HG02588 (cell line): Measurements from ENCODE around the gene FGF9.

Experiments
- ATAC-seq: cut with Tn5 transposase; IDR thresholded peaks from one replicate; pipeline ENCODE4 v1.9.1; 2021; ENCODE audit warnings: mild to moderate bottlenecking, moderate library complexity; ENCODE audit not compliant: unreplicated experiment

Gene FGF9

GRCh38 chr13:21703846-21704245, 33.0 kb downstream of the FGF9 start:
- no peak for ATAC-seq

DNA sequence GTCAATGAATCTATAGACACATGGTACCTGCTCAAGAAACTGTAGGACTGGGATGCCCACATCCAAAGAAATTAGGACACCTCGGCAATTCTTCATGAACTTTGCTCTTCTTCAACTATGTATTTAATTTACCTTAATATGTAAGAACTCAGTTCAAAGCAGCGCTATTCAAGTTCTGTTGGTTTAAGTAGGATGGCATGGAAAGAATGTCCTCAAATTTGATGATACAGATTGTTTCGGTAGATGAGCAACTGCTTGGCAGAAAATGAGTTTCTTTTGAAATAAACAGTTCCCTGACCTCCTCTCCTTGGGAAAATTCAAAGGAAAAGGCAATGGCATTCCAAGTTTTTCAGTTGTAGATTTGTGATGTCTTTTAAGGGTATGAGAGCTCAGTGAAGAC, 36.7 kb downstream of the FGF9 start:
- ATAC-seq: no peak

GRCh38 chr13:21709697-21710096, 38.8 kb downstream of the FGF9 start:
- no peak for ATAC-seq

DNA sequence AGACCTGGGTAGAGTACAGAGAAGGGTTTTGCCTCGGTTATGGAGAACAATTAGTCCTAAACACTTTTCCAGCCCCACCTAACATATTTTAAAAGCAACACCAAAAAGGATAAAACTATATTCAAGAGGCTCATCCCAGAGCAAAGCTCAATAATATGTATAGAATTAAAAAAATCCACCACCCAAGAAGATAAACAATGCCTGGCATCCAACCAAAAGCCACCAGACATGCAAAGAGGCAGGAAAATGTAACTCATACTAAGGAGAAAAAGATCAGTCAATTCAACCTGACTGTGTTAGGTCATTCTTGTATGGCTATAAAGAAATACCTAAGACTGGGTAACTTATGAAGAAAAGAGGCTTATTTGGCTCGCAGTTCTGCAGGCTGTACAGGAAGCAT, 39.3 kb downstream of the FGF9 start:
- no peak for ATAC-seq

DNA sequence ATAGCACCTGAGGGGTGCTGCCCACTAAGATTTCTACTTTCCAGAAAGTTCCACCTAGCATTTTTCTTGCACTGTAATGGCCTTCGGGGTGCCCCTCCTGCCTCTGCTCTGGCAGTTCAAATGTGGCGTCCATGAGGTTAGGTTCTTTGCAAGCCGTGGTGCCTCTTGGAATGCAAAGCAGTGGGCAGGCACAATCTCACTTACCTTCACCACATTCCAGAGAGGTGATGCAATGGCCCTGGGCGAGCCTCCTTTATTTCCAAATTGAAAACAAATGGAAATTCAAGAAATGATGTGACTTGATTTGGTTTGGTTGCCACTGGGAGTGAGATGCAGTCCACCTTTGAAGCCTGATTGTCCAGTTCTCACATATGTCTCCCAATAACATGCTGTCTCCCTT, 46.9 kb downstream of the FGF9 start:
- ATAC-seq: no peak

- ATAC-seq: no peak
Measured at GRCh38 chr13:21719463-21719862, 48.6 kb downstream of the FGF9 start.

DNA sequence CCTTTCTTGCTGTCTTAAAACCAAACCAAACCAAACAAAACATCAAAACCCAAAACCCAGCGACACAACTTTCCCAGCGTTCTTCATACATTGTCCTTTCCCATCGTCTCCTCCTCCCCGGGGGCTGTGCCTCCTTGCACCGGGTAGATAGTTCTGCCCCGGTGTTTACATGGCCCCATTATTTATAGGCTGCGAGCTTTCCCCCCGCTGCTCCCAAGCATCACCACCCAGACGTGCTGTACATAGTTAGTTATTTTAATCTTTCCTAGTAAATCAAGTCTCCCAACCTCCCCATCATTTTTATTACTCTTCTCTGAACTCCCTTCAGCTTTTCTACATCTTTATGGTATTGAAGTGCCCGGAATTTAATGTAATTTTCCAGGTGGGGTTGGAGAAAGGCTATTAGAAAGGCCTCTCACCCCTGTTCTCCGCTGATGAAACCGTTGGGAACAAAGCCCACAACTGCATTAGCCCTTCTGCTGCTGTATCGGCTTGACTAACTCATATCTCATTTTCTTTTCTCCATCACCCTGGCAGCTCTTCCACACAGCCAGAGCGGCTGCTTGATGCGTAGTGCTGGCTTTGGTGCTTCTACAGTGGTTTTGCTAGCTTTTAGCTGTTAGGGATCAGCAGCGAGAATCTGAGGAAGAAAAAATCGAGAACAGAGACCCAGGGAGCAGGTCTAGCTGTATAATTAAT, 53.1 kb downstream of the FGF9 start:
- no peak for ATAC-seq

DNA sequence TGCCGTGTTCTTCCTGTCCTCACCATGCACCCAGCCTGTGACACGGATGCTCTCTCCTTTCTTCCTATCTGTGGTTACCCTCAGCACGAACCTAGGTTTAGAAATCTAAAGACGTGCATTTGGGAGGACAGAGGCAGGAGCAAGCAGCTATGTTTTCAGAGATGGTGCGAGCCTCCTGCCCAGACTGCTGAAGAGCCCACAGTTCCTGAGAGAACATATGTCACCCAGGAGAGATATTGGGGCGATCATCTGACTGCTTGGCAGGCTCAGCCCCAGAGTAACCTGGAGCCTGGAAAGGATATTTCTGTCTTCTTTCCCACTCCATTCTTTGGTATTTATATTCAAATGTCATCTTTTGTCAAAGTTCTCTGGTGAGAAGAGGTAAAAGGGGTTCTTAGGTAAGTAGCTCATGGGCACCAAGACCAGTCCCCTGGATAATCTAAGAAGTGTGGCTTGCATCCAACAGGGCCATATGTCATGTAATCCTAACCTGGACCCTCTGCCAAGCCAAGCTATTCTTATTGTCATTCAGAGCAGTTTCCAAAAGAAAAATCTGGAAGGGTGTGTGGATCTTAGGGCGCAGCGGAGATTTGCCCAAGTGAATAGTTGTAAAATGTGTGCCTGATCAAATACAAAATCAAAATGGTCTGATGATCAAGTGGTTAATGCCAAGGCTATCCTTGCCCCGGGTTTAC, 59.5 kb downstream of the FGF9 start:
- no peak for ATAC-seq

GRCh38 chr13:21733475-21734263, 62.8 kb downstream of the FGF9 start:
- ATAC-seq: no peak

DNA sequence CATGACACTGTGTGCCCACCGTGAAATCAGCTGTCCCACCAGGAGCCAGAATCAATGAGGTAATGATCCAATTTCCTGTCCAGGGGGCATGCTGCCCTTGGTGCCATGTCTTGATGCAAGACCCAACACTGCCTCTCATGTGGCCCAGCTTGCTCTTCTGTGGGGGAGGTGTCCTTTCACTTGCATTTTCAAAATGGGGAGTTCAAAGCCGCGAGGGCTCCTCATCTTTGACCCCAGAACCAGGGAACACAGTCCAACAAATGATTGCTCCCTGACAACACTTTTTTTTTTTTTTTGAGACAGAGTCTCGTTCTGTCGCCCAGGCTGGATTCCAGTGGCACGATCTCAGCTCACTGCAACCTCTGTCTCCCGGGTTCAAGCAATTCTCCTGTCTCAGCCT, 64.1 kb downstream of the FGF9 start:
- no peak for ATAC-seq

GRCh38 chr13:21735701-21736401, 65.0 kb downstream of the FGF9 start:
- ATAC-seq: no peak

DNA sequence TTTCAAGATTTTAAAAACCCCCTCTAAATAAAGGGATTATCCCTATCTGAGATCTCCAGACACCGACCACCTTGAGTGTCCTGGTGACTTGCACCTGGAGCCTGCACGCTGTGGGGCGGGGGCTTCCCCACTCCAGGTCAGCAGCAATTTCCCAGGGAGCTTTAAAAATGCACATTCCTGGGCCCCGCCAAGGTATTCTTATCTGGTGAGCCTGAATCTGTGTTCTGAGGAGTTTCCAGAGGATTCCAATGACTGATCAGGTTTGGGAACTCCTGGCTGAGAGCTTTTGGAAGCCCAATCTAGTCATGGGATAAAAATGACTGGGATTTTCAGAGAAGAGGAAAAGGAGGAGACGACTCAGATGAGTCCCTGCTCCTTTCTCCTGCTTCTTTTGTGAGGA, 66.1 kb downstream of the FGF9 start:
- no peak for ATAC-seq

DNA sequence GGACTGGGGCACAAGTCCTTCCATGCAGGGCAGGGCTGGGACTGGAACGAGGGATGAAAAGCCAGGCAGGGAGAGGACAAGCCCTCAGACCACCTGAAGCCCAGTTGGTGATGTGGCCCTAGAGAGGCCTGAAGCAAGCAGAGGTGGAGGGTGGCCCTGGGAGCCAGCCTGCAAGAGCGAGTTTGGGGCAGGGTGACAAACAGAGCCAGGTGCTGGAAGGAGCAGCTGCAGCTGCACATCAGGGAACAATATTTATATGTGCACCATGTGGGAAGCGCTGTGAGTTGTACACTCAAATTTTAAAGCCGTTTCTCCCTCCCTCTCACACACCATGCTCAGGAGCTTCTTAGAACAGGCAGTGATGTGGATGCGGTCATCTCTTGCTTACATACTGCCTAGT, 67.8 kb downstream of the FGF9 start:
- ATAC-seq: no peak

- no peak for ATAC-seq
Measured at GRCh38 chr13:21739771-21740170, 68.9 kb downstream of the FGF9 start.

DNA sequence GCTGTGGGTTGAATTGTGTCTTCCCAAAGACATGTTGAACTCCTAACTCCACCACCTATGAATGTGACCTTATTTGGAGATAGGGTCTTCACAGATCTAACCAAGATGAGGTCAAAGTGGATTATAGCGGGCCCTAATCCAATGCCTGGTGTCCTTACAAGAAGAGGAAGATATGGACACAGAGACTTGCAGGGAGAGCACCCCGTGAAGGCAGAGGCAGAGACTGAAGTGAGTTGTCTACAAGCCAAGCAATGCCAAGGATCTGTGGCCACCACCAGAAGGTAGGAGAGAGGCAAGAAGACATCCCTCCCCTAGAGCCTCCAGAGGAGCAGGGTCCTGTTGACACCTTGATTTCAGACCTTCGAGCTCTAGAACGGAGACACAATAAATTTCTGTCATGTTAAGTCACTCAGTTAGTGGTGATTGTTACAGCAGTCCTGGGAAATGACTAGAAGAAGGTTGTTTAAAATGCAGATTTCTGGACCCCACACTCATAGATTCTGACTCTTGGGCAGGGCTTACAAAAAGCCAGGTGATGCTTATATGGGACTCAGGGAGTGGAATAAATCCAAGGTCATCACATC, 70.6 kb downstream of the FGF9 start:
- ATAC-seq: no peak

GRCh38 chr13:21742096-21742495, 71.2 kb downstream of the FGF9 start:
- ATAC-seq: no peak

DNA sequence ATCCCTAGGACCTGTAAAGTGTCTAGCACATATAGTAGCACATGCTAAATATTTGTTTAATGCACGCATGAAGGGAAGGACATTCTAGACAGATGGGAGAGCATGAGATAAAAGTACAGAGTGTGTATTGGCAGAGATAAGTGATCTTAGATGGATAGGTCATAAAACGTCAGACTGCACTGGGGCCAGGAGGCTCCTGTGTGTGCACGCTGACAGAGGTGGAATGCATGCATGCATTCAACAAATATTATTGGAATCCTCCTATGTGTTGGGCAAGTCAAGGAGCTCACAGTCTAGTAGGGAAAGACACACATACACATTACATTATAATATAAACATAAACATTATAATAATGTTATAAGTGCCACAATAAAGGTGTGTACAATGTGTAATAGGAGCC, 73.3 kb downstream of the FGF9 start:
- no peak for ATAC-seq

DNA sequence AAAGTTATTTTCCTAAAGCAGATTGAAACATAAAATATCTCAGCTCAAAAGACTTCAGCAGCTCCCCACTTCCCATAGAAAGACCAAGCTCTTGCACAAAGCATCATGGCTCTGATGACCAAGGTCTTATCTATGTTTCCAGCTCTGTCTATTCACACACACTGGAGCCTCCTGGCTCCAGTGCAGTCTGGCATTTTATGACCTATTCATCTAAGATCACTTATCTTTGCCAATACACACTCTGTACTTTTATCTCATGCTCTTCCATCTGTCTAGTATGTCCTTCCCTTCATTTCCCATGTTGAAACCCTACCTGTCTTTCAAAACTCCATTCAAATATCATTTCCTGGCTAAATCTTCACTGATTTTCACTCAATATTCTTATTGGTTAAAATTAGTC, 74.4 kb downstream of the FGF9 start:
- ATAC-seq: no peak

DNA sequence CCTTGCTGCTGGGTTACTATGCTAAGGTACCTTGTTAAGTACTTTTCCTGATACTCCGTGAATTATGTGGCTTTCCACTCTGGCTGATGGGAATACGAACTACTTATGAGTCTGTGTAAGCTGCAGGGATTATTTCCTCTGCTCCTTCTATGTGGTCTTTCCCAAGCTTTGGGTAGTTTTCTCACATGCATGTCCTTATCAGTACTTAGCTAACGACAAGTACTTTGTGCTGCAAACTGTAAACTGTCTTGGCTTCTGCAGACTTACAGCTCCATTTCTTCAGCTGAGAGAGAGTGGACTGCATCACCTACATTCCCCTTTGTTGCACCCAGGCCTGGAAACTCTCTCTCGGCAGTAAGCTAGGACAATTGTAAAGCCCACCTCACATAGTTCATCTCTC, 76.6 kb downstream of the FGF9 start:
- ATAC-seq: no peak

- no peak for ATAC-seq
Measured at GRCh38 chr13:21748166-21748565, 77.3 kb downstream of the FGF9 start.

DNA sequence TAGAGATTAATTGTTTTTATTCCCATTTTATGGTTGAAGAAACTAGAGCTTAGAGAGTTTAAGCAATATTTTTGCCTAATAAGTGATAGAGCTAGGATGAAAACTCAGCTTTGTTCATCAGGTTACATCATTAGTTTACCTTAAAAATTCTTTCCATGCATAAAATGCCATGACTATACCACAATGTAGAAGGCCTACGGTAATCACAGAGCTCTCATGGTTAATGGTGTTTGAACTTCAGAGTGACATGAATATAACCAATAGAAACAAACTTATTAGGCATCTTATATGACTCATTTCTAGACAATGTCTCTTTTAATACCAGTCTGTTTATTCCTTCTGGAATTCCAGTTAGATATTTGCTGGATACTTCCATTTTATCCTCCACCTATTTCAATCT, 78.5 kb downstream of the FGF9 start:
- ATAC-seq: no peak
